Stimulated activated CD4-positive, alpha-beta T cell treated with anti-CD3 and anti-CD28 coated beads, Interleukin-4, amount 100 ng/mL, for 1 hour (primary cell): ENCODE data around the gene NDUFA1.
A peak's percentile ranks its signal among the peaks of the same experiment; 100 is the strongest.
"Not testable (repeated sequence)": the region's sequence is repeated elsewhere in the genome, so short reads cannot be mapped to it uniquely, and the experiment has no call there.

Source experiments
- DNase-seq: peaks from one replicate; pipeline ENCODE4 v3.0.0-alpha.2; 2020

NDUFA1 gene

DNA sequence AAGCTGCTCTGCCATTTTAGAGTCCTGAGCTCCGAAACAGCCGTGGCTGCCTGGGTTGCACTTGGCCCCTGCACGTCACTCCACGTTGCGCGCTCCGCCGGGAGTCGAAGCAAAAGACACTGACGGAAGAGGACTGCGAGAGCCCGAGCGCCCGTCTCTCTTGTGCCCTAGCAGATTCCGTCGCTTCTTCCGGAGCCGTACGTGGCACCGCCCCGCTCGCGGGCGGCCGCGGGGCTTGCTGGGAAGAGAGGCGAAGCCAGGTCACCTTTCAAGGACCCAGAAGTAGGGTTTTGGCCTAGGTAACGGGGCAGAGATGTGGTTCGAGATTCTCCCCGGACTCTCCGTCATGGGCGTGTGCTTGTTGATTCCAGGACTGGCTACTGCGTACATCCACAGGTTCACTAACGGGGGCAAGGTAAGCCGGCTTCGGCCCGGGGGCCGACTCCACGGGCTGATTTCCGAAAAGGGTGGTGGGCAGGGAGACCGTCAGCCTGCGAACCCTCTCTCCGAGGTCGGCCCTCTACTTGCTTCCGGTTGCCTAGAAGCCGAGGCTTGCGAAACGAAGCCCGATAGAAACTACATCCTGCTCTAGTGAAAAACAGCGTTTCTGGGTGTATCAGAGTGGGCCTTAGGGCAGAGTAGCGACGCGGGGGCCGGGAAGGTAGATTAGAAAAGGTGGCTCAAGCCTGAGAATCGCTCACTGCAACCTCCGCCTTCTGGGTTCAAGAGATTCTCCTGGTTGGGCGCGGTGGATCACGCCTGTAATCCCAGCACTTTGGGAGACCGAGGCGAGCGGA lies at the start of gene NDUFA1, which contains the start of gene RNF113A:
Gene NDUFA1, plus strand, starts transcription at position 234 of the 797 bp plus-strand sequence. Its CDS starts 80 bp downstream, at position 314.
Gene RNF113A, minus strand, starts transcription at position 135 of the 797 bp plus-strand sequence. Its CDS starts 120 bp downstream, at position 15.
- DNase-seq, result peak; percentile 80

DNA sequence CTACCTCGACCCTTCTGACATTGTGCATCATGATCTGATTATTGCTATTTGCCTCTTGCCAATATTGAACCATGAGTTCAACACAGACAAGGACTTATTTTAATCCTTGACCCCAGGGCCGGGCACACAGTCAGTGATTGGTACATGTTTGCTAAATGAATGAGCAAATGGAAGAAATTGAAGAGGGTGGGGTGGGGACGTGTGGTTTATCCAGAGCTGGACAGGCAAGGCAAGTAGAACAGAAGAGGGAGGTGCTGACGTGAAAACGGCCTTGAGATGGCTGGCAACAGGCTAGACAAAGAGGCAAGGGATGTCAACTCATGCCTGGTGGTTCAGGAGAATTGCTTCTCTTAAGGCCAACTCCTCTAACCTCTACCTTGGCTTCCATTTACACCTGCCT lies 47.4 kb upstream of the NDUFA1 start:
- DNase-seq, result not testable (repeated sequence)

DNA sequence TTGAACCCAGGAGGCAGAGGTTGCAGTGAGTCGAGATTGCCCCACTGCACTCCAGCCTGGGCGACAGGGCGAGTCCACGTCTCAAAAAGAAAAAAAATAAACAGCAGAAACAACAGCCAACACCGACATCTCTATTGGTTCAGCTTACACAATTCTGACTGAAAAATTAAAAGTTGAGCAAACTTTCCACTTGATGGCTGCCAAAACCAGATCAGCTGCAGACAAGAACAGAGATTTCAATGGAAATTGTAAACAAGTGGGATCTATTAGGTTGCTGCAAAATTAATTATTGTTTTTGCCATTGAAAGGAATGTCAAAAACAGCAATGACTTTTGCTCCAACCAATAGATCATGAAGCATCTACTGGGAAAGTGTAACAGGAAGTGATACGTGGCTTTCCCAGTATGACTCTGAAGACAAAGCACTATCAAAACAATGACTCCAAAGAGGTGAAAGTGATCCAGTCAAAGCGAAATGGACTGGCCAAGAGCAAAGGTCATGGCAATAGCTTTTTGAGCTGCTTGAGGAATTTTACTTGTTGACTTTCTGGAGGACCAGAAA lies 45.2 kb upstream of the NDUFA1 start:
- no peak for DNase-seq

DNA sequence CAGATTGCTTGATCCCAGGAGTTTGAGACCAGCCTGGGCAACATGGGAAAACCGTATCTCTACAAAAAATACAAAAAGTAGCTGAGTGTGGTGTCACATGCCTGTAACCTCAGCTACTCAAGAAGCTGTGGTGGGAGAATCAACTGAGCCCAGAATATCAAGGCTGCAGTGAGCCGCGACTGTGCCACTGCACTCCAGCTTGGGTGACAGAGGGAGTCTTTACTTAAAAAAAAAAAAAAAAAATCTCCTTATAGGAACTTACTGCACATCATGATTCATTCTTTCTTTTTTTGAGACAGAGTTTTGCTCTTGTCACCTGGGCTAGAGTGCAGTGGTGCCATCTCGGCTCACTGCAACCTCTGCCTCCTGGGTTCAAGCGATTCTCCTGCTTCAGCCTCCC lies 43.2 kb upstream of the NDUFA1 start:
- no peak for DNase-seq

DNA sequence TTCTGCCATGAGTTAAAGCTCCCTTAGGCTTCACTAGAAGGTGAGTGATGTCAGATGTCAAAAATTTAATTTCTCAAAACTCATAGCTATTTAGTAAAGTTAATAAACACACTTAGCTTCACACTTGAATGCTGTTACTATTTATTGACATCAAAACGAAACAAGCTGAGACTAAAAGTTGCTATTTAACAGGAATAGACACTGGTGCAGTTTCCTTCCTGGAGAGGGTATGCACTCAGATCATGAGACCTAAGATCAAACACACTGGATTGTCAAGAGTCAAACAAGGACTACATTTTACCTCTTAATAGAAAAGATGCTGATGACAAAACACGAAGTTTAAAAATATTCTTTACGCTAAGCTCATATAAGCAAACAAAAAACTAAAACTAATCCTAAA lies 37.7 kb upstream of the NDUFA1 start:
- DNase-seq, result no peak

DNA sequence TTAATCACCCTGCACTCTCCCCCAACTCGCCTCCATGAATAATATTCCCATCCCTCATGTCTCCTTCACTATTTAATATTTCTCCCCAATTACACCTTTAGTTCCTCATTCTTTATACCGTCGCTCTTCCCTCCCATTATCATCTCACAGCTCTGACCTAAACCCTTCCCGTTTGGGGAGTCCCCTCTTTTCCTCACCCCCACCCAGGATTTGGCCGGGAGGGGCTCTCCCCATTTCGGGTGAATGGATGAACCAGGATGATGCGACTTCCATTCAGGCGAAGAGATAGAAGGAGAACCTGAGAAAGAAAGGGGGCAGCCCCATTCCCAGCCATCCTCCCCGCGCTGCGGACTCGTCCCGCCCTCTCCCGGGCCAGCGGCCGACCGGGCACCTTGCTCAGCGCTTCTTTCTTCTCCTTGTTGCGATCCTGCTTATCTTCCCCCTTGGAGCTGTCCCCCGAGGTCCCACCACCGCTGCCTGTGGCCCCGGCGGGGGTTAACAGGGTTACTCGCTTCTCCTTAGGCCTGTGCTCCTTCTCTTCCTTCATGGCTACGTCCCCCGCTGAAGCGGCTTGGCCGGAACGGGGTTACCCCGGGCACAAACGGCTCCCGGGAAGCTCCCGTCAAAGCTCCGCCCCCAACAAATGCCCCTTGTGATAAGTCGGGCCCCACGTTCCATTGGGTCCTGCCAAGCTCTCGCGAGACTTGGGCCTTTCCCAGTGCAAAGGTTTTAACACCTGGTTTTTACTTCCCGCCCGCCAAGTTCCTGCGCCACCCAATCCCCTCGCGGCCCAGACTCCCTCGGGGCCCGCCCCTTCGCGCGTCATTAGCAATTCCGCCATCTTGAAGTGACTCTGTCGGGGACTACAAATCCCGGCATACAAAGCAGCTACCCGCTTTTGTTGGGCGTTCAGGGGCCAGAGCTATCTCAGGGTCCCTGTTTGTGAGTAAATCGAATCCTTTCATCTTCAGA lies 19.0 kb upstream of the NDUFA1 start, which contains the start of gene UPF3B:
Gene UPF3B, minus strand, starts transcription at position 582 of the 972 bp plus-strand sequence. Its CDS starts 35 bp downstream, at position 547.
- peak; percentile 89 for DNase-seq

DNA sequence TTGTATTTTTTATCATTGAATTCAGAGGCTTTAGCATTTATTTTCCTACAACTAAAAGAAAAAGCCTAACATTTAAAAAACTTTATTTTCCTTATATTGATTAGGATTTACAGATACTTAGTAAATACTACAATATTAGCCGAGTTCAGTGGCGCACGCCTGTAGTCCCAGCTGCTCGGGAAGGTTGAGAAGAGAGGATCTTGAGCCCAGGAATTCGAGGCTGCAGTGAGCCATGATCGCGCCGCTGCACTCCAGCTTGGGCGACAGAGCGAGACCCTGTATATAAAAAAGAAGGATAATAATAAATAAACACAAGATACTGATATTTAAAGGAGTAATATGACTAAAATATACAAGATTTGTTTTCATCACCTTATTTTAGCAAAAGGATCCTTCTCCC lies 18.2 kb upstream of the NDUFA1 start:
- no peak for DNase-seq

DNA sequence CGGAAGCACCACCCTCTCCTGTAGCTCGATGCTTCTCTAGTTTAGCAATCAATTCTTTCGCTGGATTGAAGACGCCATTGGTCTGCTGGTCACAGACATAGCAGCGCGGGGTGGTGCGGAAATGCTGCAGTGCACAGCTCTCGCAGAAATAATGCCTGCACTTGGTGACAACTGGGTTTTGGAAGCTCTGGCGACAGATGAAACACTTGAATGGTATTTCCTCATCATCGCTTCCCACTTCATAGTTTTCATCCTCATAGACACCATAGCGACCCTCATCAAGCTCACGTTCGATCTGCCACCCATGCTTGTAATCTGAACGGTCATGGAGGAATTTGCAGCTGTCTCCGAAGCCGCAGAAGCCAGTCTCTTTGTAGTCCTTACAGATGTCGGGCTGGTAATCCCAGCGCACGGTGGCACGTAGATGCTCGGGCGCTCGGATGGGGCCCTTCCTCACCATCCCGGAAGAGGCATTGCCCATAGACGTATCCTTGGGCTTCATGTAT lies 953 bp upstream of the NDUFA1 start:
- peak; percentile 26 for DNase-seq

DNA sequence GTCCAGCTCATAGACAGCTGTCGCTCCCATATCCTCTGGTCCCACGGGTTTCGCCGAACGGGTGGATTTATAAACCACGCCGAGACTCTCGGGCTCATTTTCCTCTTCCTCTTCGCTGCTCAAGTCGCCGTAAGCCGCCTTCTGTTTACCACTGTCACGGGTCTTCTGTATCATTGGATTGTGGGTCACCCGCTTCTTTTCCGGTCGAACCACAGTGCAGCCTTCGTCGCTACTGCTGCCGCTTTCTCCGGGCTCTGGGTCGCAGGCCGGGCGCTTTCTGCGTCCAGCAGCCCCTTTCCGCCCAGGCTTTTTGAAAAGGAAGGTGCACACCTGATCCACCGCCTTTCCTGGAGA lies 410 bp upstream of the NDUFA1 start:
- no peak for DNase-seq

DNA sequence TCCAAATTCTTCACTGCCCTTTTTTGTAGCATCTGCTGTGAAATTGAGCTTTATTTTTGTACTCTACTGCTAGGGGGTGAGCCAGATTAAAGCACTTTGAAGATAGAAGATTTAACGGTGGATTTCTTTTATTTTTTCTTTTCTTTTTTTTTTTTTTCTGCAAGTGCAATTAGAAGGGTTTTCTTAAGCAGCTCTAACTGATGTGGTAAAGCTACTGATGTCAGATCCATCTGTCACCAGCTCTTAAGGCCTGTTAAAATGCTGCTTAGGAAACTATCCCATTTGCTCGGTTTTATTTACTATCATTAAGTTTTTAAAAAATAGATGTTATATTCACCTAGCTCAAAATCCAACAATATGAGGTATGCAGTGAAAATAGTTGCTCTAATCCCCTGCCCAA lies 7.1 kb downstream of the NDUFA1 start:
- DNase-seq, result no peak

DNA sequence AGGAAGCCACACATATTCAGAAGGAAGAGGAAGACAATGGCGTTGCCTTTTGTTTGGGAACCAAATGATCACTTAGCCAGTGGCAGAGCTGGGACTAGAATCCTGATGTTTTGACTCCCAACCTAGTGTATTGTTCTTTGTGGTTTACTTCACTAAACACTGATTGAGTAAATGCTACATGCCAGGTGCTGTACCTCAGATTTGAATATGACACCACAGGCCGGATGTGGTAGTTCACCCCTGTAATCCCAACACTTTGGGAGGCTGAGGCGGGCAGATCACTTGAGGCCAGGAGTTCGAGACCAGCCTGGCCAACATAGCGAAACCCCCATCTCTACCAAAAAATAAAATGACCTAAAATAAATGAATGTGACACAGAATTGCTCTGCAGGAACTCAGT lies 8.4 kb downstream of the NDUFA1 start:
- DNase-seq, result no peak

DNA sequence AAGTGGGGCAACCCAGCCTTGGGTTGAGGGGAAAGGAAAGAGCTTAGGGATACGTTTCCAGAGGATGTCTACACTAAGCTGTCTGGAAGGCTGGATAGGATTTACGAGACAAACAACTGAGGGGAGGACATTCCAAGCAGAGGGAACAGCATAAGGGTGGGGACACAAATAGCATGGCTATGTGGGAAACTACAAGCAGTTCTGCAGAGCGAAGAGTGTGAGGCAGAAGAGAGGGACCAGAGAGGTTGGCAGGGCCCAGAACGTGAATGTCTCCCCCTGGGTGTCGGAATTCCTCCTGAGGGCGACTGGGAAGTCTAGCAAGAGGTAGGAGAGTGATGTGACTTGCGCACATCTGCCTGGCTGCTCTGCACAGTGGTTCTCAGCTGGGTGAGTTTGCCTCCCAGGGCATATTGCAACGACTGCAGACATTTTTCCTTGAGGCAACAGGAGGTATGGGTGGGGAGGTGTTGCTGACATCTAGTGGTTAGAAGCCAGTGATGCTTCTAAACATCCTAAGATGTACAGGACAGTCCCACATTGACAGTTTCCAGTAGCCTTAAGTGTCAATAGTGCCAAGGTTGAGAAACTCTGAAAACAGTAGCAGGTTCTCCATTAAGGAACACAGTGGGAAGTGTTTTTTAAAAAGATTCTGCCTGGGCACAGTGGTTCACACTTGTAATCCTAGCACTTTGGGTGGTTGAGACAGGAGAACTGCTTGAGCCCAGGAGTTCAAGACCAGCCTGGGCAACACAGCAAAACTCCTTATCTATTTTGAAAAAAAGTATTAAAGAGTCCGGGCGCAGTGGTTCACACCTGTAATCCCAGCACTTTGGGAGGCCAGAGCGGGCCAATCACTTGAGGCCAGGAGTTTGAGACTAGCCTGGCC lies 9.2 kb downstream of the NDUFA1 start:
- no peak for DNase-seq

DNA sequence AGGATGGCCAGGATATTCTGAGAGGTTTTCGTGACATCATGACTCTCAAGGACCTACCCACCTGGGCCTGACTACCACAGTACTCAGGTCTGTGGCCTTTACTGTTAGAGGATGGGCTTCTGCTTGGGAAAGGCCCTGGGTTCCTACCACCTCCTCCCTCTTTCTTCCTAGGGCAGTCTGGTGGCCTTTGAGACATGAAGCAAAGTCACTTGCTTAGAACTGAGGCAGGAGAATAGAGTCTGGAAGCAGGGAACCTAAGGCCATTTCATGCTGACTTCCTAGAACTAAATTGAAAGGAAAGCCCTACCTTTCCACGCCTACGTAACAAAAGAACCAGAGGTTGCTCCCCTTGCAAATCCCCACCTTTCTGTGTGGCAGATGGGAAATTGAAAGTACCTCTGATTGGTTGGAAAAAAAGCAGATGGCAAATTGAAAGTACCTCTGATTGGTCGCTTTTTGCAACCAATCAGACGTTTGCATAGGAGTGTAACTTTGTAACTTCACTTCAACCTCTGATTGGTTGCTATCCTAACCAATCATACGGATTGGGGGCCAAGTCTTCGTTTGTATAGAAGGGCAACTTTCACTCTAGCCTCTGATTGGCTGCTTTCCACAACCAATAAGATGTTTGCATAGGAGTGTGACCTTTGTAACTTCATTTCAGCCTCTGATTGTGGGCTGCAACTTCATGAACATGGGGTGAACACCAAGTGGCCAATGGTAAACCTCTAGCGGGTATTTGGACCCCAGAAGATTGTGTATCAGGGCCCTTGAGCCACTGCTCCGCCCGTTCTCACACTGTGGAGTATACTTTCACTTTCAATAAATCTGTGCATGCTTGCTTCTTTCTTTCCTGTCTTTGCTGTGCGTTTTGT lies 14.2 kb downstream of the NDUFA1 start:
- no peak for DNase-seq

DNA sequence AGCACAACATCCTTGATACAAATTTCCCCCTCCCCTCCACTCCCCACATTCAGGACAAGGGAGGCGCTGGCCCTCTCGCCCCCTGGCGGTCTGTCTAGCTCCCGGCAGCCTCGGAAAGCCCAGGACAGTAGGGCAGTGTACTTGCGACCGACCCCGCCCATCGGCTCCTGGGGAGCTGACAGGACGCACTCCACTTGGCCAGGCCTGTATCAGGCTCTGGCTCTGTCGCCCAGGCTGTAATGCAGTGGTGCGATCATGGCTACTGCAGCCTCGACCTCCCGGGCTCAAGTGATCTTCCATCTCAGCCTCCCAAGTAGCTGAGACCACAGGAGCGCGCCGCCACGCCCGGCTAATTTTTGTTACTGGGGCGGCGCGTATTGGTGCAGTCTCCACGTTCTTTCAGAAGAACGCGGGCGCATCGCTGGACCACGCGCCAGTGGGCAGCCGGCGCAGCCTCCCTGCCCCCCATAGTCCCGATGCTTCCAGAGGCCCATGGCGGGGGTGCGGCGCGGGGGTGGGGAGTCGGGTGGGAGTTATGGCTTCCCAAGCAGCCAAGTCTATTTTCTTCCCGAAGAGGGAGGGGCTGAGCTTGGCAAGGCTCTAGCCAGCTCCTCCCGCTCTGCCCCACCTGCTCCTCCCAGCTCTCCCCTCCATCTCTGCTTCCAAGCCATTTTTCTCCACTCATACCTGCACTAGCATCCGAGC lies 16.2 kb downstream of the NDUFA1 start:
- DNase-seq, result peak; percentile 53

DNA sequence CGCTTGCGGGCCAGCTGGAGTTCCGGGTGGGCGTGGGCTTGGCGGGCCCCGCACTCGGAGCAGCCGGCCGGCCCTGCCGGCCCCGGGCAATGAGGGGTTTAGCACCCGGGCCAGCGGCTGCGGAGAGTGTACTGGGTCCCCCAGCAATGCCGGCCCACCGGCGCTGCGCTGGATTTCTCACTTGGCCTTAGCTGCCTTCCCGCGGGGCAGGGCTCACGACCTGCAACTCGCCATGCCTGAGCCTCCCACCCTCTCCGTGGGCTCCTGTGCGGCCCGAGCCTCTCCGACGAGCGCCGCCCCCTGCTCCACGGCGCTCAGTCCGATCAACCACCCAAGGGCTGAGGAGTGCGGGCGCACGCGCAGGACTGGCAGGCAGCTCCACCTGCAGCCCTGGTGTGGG lies 19.0 kb downstream of the NDUFA1 start:
- DNase-seq, result not testable (repeated sequence)

DNA sequence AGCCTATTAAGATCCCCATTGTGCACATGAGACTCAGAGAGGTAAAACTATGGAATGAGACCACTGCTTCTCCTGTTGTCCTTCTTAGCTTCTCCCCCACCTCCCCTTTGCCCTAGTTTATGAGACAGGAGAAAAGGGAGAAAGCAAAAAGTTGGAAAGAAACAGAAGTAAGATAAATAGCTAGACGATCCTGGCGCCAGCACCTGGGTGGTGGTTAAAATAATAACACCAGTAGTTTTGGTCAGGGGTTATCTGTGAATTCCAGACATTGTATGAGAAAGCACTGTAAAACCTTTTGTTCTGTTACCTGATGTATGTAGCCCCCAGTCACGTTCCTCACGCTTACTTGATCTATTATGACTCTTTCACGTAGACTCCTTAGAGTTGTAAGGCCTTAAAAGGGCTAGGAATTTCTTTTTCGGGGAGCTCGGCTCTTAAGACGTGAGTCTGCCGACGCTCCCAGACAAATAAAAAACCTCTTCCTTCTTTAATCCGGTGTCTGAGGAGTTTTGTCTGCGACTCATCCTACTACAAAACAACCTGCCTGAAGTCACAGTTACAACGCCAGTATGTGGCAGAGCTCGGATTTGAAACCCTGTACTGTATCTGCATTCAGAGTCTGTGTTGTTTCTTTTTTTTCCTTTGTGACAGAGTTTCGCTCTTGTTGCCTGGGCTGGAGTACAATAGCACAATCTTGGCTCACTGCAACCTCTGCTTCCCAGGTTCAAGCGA lies 20.5 kb downstream of the NDUFA1 start:
- not testable (repeated sequence) for DNase-seq

DNA sequence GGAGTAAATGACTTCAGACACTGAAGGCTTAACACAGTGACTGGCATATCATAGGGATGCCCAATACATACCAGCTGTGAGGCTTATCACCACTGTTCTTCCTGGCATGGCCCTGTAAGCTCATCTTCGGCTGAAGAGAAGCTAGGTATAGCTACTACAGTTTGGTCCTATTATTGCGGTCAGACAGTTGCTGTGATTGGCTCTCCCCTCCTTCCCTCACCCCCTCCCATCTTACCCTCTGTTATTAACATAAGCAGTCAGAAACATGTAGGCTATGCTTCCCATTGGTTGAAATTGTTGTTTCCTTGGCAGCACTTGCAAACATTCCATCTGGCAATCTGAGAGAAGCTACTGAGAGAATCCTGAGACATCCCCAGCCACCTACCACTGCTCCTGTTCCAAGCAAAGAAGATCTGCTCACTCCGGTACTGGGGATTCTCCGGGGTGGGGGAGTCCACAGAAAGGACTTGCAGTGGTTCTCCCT lies 24.3 kb downstream of the NDUFA1 start, which contains the start of gene AKAP14:
Gene AKAP14, plus strand, starts transcription at position 51 of the 484 bp plus-strand sequence. CDS start 7,331 bp downstream, outside the sequence.
- DNase-seq, result no peak

DNA sequence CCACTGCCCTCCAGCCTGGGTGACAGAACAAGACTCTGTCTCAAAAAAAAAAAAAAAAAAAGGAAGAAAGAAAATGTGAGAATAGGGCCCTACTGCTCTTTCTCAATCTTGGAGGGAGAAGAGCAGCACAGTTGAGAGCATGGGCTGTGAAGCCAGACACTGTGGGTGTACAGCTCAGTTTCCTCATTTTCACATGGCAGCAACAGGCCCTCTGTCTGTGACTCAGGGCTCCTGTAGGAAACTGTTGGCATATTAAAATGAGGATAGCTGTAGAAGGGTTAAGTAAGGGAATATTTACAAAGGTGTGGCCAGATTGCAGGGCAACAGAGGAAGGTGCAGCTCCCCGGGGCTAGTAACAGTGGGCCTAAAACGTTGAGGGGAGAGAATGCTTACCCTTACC lies 27.5 kb downstream of the NDUFA1 start:
- no peak for DNase-seq

DNA sequence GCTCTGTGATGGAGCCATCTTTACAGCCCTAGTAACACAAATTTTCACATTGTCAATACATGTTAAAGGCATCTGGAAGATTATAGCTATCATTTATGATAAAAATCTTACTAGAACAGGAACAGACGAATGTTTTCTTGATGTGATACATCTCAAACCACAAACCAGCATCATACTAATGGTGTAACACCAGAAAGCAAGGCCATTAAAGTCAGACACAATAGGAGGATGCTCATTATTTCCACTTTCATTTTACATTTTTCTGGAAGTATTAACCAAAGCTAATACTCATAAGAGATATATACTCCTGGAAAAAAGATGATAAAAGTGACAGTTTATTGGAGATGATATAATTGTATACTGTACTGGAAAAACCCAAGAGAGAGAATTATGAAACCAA lies 29.3 kb downstream of the NDUFA1 start:
- no peak for DNase-seq
